ENCODE data around the gene OGDHL.

OGDHL gene

DNA sequence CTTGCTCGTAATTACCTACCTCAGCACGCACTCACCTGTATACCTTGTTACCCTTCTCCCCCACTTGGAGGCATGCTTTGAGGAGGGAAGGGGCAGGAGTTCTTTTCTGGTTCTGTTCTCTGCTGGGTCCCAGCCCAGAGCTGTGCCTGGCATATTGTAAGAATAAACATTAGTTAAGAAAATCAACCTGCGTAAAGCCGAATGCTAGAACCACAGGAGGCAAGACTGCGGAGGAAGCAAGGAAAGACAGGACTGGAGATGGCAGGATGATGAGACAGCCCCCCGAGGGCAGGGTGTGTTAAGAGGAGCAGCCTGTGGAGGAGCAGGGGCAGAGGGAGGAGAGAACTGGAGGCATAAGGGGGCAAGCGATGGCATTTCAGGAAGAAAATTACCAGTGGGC, 73.2 kb downstream of the OGDHL start:
- no peak for DNase-seq

DNA sequence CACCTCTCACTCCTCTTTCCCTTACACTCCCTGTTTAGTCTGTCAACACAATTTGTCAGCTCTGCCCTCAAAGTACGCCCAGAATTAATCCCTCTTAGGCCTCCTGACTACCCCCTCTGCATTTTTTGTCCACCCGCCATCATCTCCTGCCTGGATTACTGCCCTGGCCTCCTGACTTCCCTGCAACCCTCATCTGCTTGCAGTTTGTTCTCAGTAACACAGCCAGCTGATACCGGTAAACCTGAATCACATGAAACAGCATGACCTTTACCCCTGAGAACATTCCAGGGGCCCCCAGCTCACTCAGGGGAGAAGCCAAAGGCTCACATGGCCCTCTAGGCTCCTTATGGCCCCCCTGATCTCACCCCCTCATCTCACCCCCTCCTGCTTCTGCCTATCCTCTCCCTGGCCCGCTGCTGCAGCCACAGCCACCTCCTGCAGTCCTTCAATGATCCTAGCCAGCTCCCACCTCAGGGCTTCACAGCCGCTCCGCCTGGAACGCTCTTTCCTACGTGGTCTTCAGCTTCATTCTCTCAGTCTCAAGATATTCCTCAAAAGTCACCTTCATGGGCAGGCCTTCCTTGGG, 73.8 kb downstream of the OGDHL start:
- no peak for DNase-seq

DNA sequence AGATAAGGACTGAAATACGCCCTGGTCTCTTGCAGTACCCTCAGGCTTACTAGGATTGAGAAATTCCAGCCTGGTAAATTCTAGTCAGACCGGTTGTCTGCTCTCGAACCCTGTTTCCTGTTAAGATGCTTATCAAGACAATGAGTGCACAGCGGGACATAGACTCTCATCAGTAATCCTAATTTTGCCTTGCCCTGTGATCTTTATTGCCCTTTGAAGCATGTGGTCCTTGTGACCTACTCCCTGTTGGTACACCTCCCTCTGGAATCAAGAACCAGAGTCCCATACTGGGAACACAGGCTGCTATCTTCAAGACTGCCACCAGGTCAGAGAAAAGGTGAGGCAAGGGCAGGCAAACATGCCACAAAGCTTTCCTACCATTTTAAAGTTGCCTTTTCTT, 75.5 kb downstream of the OGDHL start:
- no peak for DNase-seq
